ENCODE measurements around the gene PRPSAP2. TPM values are rescaled to one million over a fixed set of nuclear protein-coding genes. Genes with fewer than 3 reads are reported as not detected.

The PRPSAP2 gene
- polyA plus RNA-seq, 1 donor (not counting 4 experiments of a cell fraction or from before 2014, with no cell fraction given), result 39.1 TPM

- H3K27me3 ChIP-seq (ENCODE audit: control insufficient read depth, extremely low read depth, insufficient read depth, low read length), result no peaks in the 10 kb centered on the region
- H3K4me1 ChIP-seq (ENCODE audit: control insufficient read depth, extremely low read depth, insufficient read depth, low read length), result no peaks in the 10 kb centered on the region
- peaks cover 3 to 16% of the 10 kb centered on the region in 2 experiments for H3K36me3 ChIP-seq (ENCODE audit: control insufficient read depth in 2 of 2, extremely low read depth in 1 of 2, insufficient read depth in 2 of 2, low read length in 2 of 2)
- H3K4me3 ChIP-seq (ENCODE audit: control insufficient read depth in 2 of 3, extremely low read depth in 1 of 3, insufficient read depth in 2 of 3, low read depth in 1 of 3, low read length in 3 of 3), result no peak overlapping the region
- TF ChIP-seq CTCF (optimal IDR thresholded peaks at IDR 0.05 in 1 of 3, IDR thresholded peaks at IDR 0.05 in 1 of 3, conservative IDR thresholded peaks at IDR 0.05 in 1 of 3; ENCODE audit: extremely low read depth in 1 of 3, insufficient read depth in 2 of 3, low read length in 3 of 3), result no peak
- TF ChIP-seq EZH2 (IDR thresholded peaks at IDR 0.05; ENCODE audit: low read length), result no peak
- H2AFZ ChIP-seq (ENCODE audit: control insufficient read depth, low read length), result no peak overlapping the region
- no peak overlapping the region for H3K4me2 ChIP-seq (ENCODE audit: control insufficient read depth, extremely low read depth, insufficient read depth, low read depth, low read length)
- H3K27ac ChIP-seq (ENCODE audit: control insufficient read depth, insufficient read depth, low read length), result no peak overlapping the region
- dilution Hi-C loops (cut with MboI; ENCODE audit: extremely low pct_ligation_motif_present, low sequenced_read_pairs), result no loop called here
- no peak for FAIRE-seq
- no peaks in the 10 kb centered on the region for H3K9me1 ChIP-seq (ENCODE audit: control insufficient read depth, extremely low read depth, insufficient read depth, low read length)
- H4K20me1 ChIP-seq (ENCODE audit: control insufficient read depth, extremely low read depth, insufficient read depth, low read length), result no peaks in the 10 kb centered on the region
- DNase-seq (ENCODE audit: low read depth, low spot score), result no peak
- H3K9ac ChIP-seq (ENCODE audit: control insufficient read depth, extremely low read depth, insufficient read depth, low read length), result no peak overlapping the region
- H3K9me3 ChIP-seq (ENCODE audit: control insufficient read depth, low read depth, low read length), result no peaks in the 10 kb centered on the region
- H3K79me2 ChIP-seq (ENCODE audit: control insufficient read depth, insufficient read depth, low read length), result no peaks in the 10 kb centered on the region
These were observed 33.6 kb downstream of the PRPSAP2 start for GRCh38 chr17:18891541-18891940.

GRCh38 chr17:18896146-18896545 lies 38.2 kb downstream of the PRPSAP2 start:
- Histone ChIP-seq H3K4me1 (ENCODE audit: control insufficient read depth, extremely low read depth, insufficient read depth, low read length) (no peaks in the 10 kb centered on the region), H3K9ac (ENCODE audit: control insufficient read depth, extremely low read depth, insufficient read depth, low read length) (no peak overlapping the region), H3K9me3 (ENCODE audit: control insufficient read depth, low read depth, low read length) (no peaks in the 10 kb centered on the region), H3K9me1 (ENCODE audit: control insufficient read depth, extremely low read depth, insufficient read depth, low read length) (no peaks in the 10 kb centered on the region), H3K27me3 (ENCODE audit: control insufficient read depth, extremely low read depth, insufficient read depth, low read length) (no peaks in the 10 kb centered on the region), H3K79me2 (ENCODE audit: control insufficient read depth, insufficient read depth, low read length) (no peaks in the 10 kb centered on the region), H3K4me2 (ENCODE audit: control insufficient read depth, extremely low read depth, insufficient read depth, low read depth, low read length) (no peak overlapping the region), H3K4me3 (ENCODE audit: control insufficient read depth in 2 of 3, extremely low read depth in 1 of 3, insufficient read depth in 2 of 3, low read depth in 1 of 3, low read length in 3 of 3) (no peak overlapping the region), H3K36me3 (ENCODE audit: control insufficient read depth in 2 of 2, extremely low read depth in 1 of 2, insufficient read depth in 2 of 2, low read length in 2 of 2) (peaks cover 8 to 17% of the 10 kb centered on the region in 2 experiments), H4K20me1 (ENCODE audit: control insufficient read depth, extremely low read depth, insufficient read depth, low read length) (no peaks in the 10 kb centered on the region), H3K27ac (ENCODE audit: control insufficient read depth, insufficient read depth, low read length) (no peak overlapping the region), H2AFZ (ENCODE audit: control insufficient read depth, low read length) (no peak overlapping the region)
- no peak for TF ChIP-seq CTCF (optimal IDR thresholded peaks at IDR 0.05 in 1 of 3, IDR thresholded peaks at IDR 0.05 in 1 of 3, conservative IDR thresholded peaks at IDR 0.05 in 1 of 3; ENCODE audit: extremely low read depth in 1 of 3, insufficient read depth in 2 of 3, low read length in 3 of 3)
- DNase-seq (ENCODE audit: low read depth, low spot score), result no peak
- dilution Hi-C loops (cut with MboI; ENCODE audit: extremely low pct_ligation_motif_present, low sequenced_read_pairs), result no loop called here
- no peak for FAIRE-seq
